SK-N-MC (cell line): ENCODE data around the gene NEDD4.

ENCODE experiments used
- EZH2 ChIP-seq: fragments of 200-600 bp; sonication (generic); IDR thresholded peaks from one replicate; pipeline ENCODE4 v1.6.1; 2017; ENCODE audit warnings: antibody characterized with exemption
- FOXP2 ChIP-seq: optimal IDR thresholded peaks from 2 replicates; pipeline ENCODE3; 2011; ENCODE audit warnings: mild to moderate bottlenecking, moderate library complexity; ENCODE audit not compliant: insufficient read depth; ENCODE audit errors: extremely low read length, control extremely low read depth
- POLR2AphosphoS5 ChIP-seq: IDR thresholded peaks from 2 replicates; pipeline ENCODE4 v1.6.1; 2012; ENCODE audit warnings: mild to moderate bottlenecking, low read depth, low read length, borderline replicate concordance

GRCh38 chr15:55942332-55942731, 51.1 kb downstream of the NEDD4 start:
- TF ChIP-seq POLR2AphosphoS5, result no peak
- no peak for TF ChIP-seq EZH2
- TF ChIP-seq FOXP2, result no peak
